Central memory CD8-positive, alpha-beta T cell (primary cell): ENCODE measurements around the gene WASL.
"Not testable (repeated sequence)": the region's sequence is repeated elsewhere in the genome, so short reads cannot be mapped to it uniquely, and the experiment has no call there.

ENCODE experiments used
- ATAC-seq: fragments of 150-1000 bp; cut with Tn5 transposase; replicated peaks from 2 replicates; pipeline ENCODE4 v1.10.0; 2022; ENCODE audit warnings: mild to moderate bottlenecking, moderate FRiP score, moderate number of reproducible peaks; ENCODE audit not compliant: poor library complexity, severe bottlenecking; ENCODE audit errors: extremely low read depth
- DNase-seq, 2 donors: peaks; one replicate each; pipeline ENCODE4 v3.0.0; 2021; ENCODE audit warnings: low spot score in 2 of 2
- H3K27ac Mint-ChIP-seq: one replicate; pipeline ENCODE4 v1.8.0; 2022; ENCODE audit warnings: low read depth, mild to moderate bottlenecking, moderate library complexity, mixed read lengths
- H3K27me3 Mint-ChIP-seq: one replicate; pipeline ENCODE4 v1.8.0; 2022; ENCODE audit warnings: mixed read lengths
- H3K36me3 Mint-ChIP-seq: one replicate; pipeline ENCODE4 v1.8.0; 2022; ENCODE audit warnings: mild to moderate bottlenecking, moderate library complexity, mixed read lengths; ENCODE audit not compliant: insufficient read depth
- H3K4me1 Mint-ChIP-seq: one replicate; pipeline ENCODE4 v1.8.0; 2022; ENCODE audit warnings: mixed read lengths
- H3K4me3 Mint-ChIP-seq: one replicate; pipeline ENCODE4 v1.8.0; 2022; ENCODE audit warnings: mild to moderate bottlenecking, moderate library complexity, mixed read lengths
- H3K9me3 Mint-ChIP-seq: one replicate; pipeline ENCODE4 v1.8.0; 2022; ENCODE audit warnings: mixed read lengths

Gene WASL

GRCh38 chr7:123637878-123638277, 110.9 kb downstream of the WASL start:
- ATAC-seq (no peak), DNase-seq (no peak)
- no peak overlapping the region for H3K4me3 Mint-ChIP-seq
- no peak overlapping the region for H3K27ac Mint-ChIP-seq
- peaks cover 54% of the 10 kb centered on the region for H3K27me3 Mint-ChIP-seq
- no peaks in the 10 kb centered on the region for H3K36me3 Mint-ChIP-seq
- no peaks in the 10 kb centered on the region for H3K9me3 Mint-ChIP-seq
- no peaks in the 10 kb centered on the region for H3K4me1 Mint-ChIP-seq

- no peak overlapping the region for H3K4me3 Mint-ChIP-seq
- H3K27me3 Mint-ChIP-seq, result peaks cover 54% of the 10 kb centered on the region
- DNase-seq (no peak), ATAC-seq (no peak)
- no peaks in the 10 kb centered on the region for H3K9me3 Mint-ChIP-seq
- H3K4me1 Mint-ChIP-seq, result no peaks in the 10 kb centered on the region
- no peak overlapping the region for H3K27ac Mint-ChIP-seq
- H3K36me3 Mint-ChIP-seq, result no peaks in the 10 kb centered on the region
Observed at GRCh38 chr7:123637203-123637602, 111.6 kb downstream of the WASL start.

- Mint-ChIP-seq H3K27ac (no peak overlapping the region), H3K9me3 (no peaks in the 10 kb centered on the region), H3K4me3 (no peak overlapping the region), H3K27me3 (peaks cover 54% of the 10 kb centered on the region), H3K36me3 (peaks cover 1% of the 10 kb centered on the region), H3K4me1 (no peaks in the 10 kb centered on the region)
- DNase-seq (no peak), ATAC-seq (no peak)
Observed at GRCh38 chr7:123635551-123636359, 113.0 kb downstream of the WASL start.

- H3K27ac Mint-ChIP-seq, H3K36me3 Mint-ChIP-seq, H3K9me3 Mint-ChIP-seq, ATAC-seq, DNase-seq, H3K4me1 Mint-ChIP-seq, H3K4me3 Mint-ChIP-seq: not testable (repeated sequence)
- peaks cover 45% of the 10 kb centered on the region for H3K27me3 Mint-ChIP-seq
Observed at GRCh38 chr7:123634011-123634573, 114.7 kb downstream of the WASL start.

- Mint-ChIP-seq H3K27me3 (peaks cover 40% of the 10 kb centered on the region), H3K4me3 (no peak overlapping the region), H3K9me3 (no peaks in the 10 kb centered on the region), H3K27ac (no peak overlapping the region), H3K4me1 (no peaks in the 10 kb centered on the region), H3K36me3 (peaks cover 1% of the 10 kb centered on the region)
- DNase-seq (no peak), ATAC-seq (no peak)
Observed at GRCh38 chr7:123633553-123633952, 115.2 kb downstream of the WASL start.

- peaks cover 1% of the 10 kb centered on the region for H3K36me3 Mint-ChIP-seq
- H3K4me3 Mint-ChIP-seq, result no peak overlapping the region
- H3K27me3 Mint-ChIP-seq, result peaks cover 33% of the 10 kb centered on the region
- no peaks in the 10 kb centered on the region for H3K9me3 Mint-ChIP-seq
- H3K27ac Mint-ChIP-seq, result no peak overlapping the region
- no peaks in the 10 kb centered on the region for H3K4me1 Mint-ChIP-seq
- ATAC-seq, result no peak
- no peak for DNase-seq
Observed at GRCh38 chr7:123632808-123633207, 116.0 kb downstream of the WASL start.
